ENCODE results near the gene EFS.

DNA sequence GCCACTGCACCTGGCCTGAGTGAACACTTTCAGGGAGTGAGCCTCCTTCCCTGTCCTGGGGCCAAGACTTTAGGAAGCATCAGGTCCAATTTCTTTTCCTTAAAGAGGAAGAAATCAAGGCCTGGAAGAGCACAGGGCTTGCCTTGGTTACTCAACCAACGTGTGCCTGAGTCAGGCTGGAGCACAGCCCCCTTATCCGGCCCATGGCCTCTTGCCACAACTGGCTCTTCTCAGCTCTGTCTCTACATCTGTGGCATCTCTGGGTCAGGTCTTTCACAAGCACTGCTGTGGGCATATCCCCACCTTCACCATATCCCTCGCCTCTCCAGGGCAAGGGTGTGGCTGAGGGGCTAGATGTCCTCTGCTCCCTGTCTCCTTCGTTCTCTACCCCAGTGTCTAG is 36.3 kb upstream of the EFS start:
- TF ChIP-seq, protein P1, sequence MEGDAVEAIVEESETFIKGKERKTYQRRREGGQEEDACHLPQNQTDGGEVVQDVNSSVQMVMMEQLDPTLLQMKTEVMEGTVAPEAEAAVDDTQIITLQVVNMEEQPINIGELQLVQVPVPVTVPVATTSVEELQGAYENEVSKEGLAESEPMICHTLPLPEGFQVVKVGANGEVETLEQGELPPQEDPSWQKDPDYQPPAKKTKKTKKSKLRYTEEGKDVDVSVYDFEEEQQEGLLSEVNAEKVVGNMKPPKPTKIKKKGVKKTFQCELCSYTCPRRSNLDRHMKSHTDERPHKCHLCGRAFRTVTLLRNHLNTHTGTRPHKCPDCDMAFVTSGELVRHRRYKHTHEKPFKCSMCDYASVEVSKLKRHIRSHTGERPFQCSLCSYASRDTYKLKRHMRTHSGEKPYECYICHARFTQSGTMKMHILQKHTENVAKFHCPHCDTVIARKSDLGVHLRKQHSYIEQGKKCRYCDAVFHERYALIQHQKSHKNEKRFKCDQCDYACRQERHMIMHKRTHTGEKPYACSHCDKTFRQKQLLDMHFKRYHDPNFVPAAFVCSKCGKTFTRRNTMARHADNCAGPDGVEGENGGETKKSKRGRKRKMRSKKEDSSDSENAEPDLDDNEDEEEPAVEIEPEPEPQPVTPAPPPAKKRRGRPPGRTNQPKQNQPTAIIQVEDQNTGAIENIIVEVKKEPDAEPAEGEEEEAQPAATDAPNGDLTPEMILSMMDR (conservative IDR thresholded peaks at IDR 0.05) = no peak
- TF ChIP-seq ZFX (IDR thresholded peaks at IDR 0.05) = no peak

Data from C4-2B (cell line).